GM06990 (cell line): ENCODE results near the gene RPGR.

Source experiments
- DNase-seq: peaks from one replicate; pipeline ENCODE4 v3.0.0-alpha.2; 2011; ENCODE audit not compliant: insufficient read length; ENCODE audit errors: extremely low read depth
- H3K27me3 ChIP-seq: replicated peaks from 2 replicates; pipeline ENCODE4 v1.6.0; 2011; ENCODE audit warnings: low read length; ENCODE audit not compliant: control insufficient read depth, insufficient read depth
- H3K36me3 ChIP-seq: 2 replicates; pipeline ENCODE4 v1.5.1; 2011; ENCODE audit warnings: low read length; ENCODE audit not compliant: control insufficient read depth, insufficient read depth
- H3K4me3 ChIP-seq: replicated peaks from 2 replicates; pipeline ENCODE4 v1.5.1; 2011; ENCODE audit warnings: low read depth, mild to moderate bottlenecking, control low read depth, low read length
- TF ChIP-seq, protein P1 (sequence below): IDR thresholded peaks from 2 replicates; pipeline ENCODE4 v1.5.1; 2011; ENCODE audit warnings: low read length, control low read depth, mild to moderate bottlenecking, inconsistent platforms; ENCODE audit not compliant: insufficient read depth, poor library complexity, severe bottlenecking

The RPGR gene

DNA sequence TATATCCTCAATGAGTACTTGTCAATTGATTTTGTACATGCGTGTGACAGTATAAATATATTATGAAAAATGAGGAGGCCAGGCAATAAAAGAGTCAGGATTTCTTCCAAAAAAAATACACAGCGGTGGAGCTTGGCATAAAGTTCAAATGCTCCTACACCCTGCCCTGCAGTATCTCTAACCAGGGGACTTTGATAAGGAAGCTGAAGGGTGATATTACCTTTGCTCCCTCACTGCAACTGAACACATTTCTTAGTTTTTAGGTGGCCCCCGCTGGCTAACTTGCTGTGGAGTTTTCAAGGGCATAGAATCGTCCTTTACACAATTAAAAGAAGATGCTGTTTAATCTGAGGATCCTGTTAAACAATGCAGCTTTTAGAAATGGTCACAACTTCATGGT is 25.1 kb upstream of the RPGR start, which contains the start of gene OTC:
TSS of gene OTC (plus strand) at position 243 of the 400 bp plus-strand sequence. CDS start at position 336, 93 bp downstream.
- TF ChIP-seq, protein P1, sequence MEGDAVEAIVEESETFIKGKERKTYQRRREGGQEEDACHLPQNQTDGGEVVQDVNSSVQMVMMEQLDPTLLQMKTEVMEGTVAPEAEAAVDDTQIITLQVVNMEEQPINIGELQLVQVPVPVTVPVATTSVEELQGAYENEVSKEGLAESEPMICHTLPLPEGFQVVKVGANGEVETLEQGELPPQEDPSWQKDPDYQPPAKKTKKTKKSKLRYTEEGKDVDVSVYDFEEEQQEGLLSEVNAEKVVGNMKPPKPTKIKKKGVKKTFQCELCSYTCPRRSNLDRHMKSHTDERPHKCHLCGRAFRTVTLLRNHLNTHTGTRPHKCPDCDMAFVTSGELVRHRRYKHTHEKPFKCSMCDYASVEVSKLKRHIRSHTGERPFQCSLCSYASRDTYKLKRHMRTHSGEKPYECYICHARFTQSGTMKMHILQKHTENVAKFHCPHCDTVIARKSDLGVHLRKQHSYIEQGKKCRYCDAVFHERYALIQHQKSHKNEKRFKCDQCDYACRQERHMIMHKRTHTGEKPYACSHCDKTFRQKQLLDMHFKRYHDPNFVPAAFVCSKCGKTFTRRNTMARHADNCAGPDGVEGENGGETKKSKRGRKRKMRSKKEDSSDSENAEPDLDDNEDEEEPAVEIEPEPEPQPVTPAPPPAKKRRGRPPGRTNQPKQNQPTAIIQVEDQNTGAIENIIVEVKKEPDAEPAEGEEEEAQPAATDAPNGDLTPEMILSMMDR, result no peak
- no peak for DNase-seq
- no peaks in the 10 kb centered on the region; the same call in 1 of the 2 replicates for H3K27me3 ChIP-seq
- no peak within 1 kb of the TSS for H3K4me3 ChIP-seq
- no peaks in the 10 kb centered on the region for H3K36me3 ChIP-seq

DNA sequence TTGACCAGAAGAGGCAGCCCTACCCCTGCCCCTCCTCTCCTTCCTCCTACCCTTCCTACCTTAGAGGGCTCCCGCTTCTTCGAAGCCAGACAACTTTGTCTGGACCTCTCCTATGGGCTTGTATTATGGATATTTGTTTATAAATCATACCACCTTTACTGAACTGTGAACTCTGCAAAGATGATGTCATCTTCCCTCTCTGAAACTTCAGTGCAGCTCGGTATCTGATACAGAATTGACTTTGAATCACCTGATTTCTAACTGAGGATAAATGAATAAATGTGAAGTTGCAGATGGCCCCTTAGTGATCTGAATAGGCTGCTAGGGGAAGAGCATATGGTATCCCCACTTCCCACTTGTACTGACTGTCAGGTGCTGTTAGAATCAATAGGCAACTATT is 24.0 kb upstream of the RPGR start:
- no peak for DNase-seq
- TF ChIP-seq, protein P1, result no peak
- Histone ChIP-seq H3K36me3 (no peaks in the 10 kb centered on the region), H3K4me3 (no peak overlapping the region), H3K27me3 (no peaks in the 10 kb centered on the region; the same call in 1 of the 2 replicates)

DNA sequence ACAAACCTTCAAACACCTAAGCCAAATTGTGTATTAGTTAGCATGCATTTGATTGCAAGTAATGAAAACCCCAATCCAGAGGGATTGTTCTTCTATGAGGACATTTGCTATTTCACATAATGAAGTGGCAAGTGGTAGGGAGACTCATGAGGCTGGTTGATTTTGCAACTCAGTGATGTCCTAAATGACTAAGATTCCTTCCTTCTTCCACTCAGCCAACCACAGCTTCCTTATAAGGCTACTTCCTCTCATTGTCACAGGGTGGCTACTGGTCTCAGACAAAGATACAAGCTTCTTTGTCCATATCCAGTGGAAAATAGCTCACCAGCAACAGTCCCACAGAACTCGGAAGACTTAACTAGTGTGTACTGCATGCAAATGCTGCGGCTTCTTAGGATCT is 19.8 kb upstream of the RPGR start:
- TF ChIP-seq, protein P1, result no peak
- DNase-seq, result no peak

DNA sequence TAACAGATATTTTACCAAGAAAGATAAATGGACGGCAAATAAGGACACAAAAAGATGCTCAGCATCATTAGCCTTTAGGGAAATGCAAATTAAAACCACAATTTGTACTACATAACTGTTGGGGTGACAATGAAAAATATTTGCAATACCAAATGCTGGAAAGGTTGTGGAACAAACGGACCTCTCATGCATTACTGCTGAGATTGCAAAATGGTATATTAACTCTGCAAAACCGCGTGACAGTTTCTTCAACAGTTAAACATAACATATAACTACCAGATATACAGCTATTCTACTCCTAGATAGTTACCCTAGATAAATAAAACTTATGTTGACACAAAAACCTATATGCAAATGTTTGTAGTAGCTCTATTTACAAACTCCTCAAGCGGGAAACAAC is 18.8 kb upstream of the RPGR start:
- no peaks in the 10 kb centered on the region; the same call in 1 of the 2 replicates for H3K27me3 ChIP-seq
- TF ChIP-seq, protein P1, result no peak
- H3K4me3 ChIP-seq, result no peak overlapping the region
- no peak for DNase-seq
- no peaks in the 10 kb centered on the region for H3K36me3 ChIP-seq

More for the DNA sequence above, 19.8 kb upstream of the RPGR start:
- Histone ChIP-seq H3K27me3 (no peaks in the 10 kb centered on the region; the same call in 1 of the 2 replicates), H3K4me3 (no peak overlapping the region), H3K36me3 (no peaks in the 10 kb centered on the region)

DNA sequence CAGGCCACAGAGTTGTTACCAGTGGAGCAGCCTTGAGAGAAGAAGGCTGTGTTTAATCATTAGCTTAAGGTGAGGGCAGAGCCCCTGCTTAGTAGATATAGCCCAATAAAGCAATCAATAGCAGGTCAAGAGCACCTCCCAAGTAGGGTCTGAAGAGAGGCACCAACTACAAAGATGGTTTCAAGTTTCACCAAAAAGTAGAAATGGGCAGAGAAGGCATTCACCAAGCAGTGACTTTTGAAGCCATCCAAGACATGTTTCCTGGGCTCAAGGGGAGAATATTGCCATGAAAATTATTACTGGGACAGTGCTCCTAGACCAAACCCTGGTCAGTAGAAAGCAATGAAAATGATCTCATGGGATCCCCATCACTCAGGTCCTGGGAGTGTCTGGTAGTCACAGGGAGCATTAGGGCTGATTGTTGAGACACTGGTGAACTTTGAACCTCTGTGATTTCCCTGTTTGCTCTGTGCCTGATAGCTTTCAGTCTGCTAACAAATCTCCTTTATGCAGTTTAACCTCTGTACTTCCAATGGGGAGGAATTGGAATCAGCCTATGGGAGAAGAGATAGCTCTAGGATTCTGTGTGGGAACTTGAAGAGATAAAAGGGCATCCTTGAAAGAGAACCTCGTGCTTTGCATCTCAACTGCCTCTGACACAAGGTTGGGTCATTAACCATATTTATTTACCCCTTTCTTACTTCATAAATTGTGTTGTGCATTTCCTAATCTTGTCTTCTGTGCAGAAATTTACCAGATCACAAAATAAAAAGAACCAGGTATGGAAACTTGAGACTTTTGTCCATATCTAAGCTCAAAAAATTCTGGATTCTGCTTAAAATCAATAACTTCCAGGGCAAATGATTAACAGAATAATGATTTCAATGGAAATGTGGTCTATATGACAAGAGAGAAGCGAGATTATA is 15.8 kb upstream of the RPGR start:
- TF ChIP-seq, protein P1, result no peak
- H3K4me3 ChIP-seq, result no peak overlapping the region
- DNase-seq, result no peak
- H3K27me3 ChIP-seq, result no peaks in the 10 kb centered on the region
- H3K36me3 ChIP-seq, result no peaks in the 10 kb centered on the region

DNA sequence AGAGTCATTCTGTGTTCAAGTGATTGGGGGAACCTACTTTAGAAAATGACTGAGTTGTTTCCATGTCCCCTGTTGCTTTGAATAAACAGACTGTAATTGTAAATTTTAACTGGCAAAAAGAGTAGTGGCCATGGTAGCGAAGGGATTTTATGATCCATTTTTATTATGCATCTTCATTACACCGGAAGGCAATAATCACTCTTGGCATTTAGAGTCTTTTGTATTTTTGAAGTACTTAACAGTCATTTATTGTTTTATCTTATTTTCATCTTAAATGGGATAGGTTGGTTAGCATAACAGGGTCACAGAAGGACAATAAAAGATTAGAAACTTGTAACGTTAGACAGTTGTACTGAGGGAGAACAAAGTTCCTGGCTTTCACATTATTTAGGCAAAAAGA is 14.1 kb upstream of the RPGR start:
- no peak for DNase-seq
- H3K4me3 ChIP-seq, result no peak overlapping the region

More for the DNA sequence above, 14.1 kb upstream of the RPGR start:
- Histone ChIP-seq H3K36me3 (no peaks in the 10 kb centered on the region), H3K27me3 (no peaks in the 10 kb centered on the region)
- TF ChIP-seq, protein P1, result no peak
